HepG2 (cell line): ENCODE data around the gene ZNF324B. TPM values are rescaled to one million over a fixed set of nuclear protein-coding genes. Genes with fewer than 3 reads are reported as not detected.

ENCODE experiments used
- BHLHE40 ChIP-seq: IDR thresholded peaks from 2 replicates; pipeline ENCODE4 v1.6.1; 2011; ENCODE audit warnings: low read length, improper control_type of control experiment
- DBP ChIP-seq: sonication (generic); formaldehyde crosslinking; IDR thresholded peaks from 2 replicates; pipeline ENCODE4 v1.4.0; 2020; ENCODE audit warnings: missing genetic modification reagents; ENCODE audit errors: not compliant biosample characterization
- NFATC3 ChIP-seq: sonication (generic); formaldehyde crosslinking; IDR thresholded peaks from 2 replicates; pipeline ENCODE4 v1.5.1; 2020; ENCODE audit warnings: mild to moderate bottlenecking, missing genetic modification reagents
- PRPF4 ChIP-seq: fragments of 200-400 bp; formaldehyde crosslinking; IDR thresholded peaks from 2 replicates; pipeline ENCODE4 v1.6.1; 2016; ENCODE audit warnings: low read length, low read depth; ENCODE audit not compliant: poor library complexity, severe bottlenecking
- RNF219 ChIP-seq: sonication (generic); formaldehyde crosslinking; IDR thresholded peaks from 2 replicates; pipeline ENCODE4 v1.5.0; 2020; ENCODE audit warnings: mild to moderate bottlenecking, missing genetic modification reagents
- ZKSCAN1 ChIP-seq: fragments of 150-350 bp; IDR thresholded peaks from 2 replicates; pipeline ENCODE4 v1.6.1; 2014; ENCODE audit warnings: low read length
- ZNF24 ChIP-seq: fragments of 450-650 bp; IDR thresholded peaks from 2 replicates; pipeline ENCODE4 v1.6.1; 2017; ENCODE audit warnings: antibody characterized with exemption, mild to moderate bottlenecking
- ZNF296 ChIP-seq: sonication (generic); formaldehyde crosslinking; conservative IDR thresholded peaks from 2 replicates; pipeline ENCODE4 v1.5.0; 2020; ENCODE audit warnings: mild to moderate bottlenecking, missing genetic modification reagents
- ZNF773 ChIP-seq: sonication (generic); formaldehyde crosslinking; IDR thresholded peaks from 2 replicates; pipeline ENCODE4 v1.4.0; 2020; ENCODE audit warnings: missing genetic modification reagents, borderline replicate concordance
- ZNF784 ChIP-seq: sonication (generic); formaldehyde crosslinking; IDR thresholded peaks from 2 replicates; pipeline ENCODE4 v1.5.1; 2020; ENCODE audit warnings: missing genetic modification reagents, mild to moderate bottlenecking, borderline replicate concordance
- polyA plus RNA-seq, 8 experiments: library from polyadenylated mRNA; depleted of rRNA in 3 of 8; stranded (reverse) in 7 of 8; unstranded in 1 of 8; fragments of >200 nt; fragmentation: Illumina TruSeq in 4 of 8; extraction: Trizol in 4 of 8; gene quantifications; 2 replicates each; pipeline versions ENCODE4 v1.2.1 to v1.2.3, GENCODE V29; 2011 to 2016; ENCODE audit warnings: low read depth in 4 of 8, missing spikeins in 1 of 8, mixed read lengths in 1 of 8; ENCODE audit not compliant: insufficient read depth in 1 of 8
- total RNA-seq, 5 experiments: library from RNA; depleted of rRNA; stranded (reverse); fragments of >200 nt; fragmentation: Illumina TruSeq; extraction: Trizol; gene quantifications; 2 replicates each; pipeline ENCODE4 v1.2.3, GENCODE V29; 2016; ENCODE audit warnings: low read depth in 1 of 5
- TF ChIP-seq, protein P1 (sequence below): sonication (generic); formaldehyde crosslinking; IDR thresholded peaks from 2 replicates; pipeline ENCODE4 v1.4.0; 2020; ENCODE audit warnings: mild to moderate bottlenecking, missing genetic modification reagents
- TF ChIP-seq, protein P2 (sequence below): sonication (generic); formaldehyde crosslinking; IDR thresholded peaks from 2 replicates; pipeline ENCODE4 v1.4.0; 2020; ENCODE audit warnings: mild to moderate bottlenecking, missing genetic modification reagents
- TF ChIP-seq, protein P3 (sequence below): sonication (generic); formaldehyde crosslinking; IDR thresholded peaks from 2 replicates; pipeline ENCODE4 v1.4.0; 2020; ENCODE audit warnings: missing genetic modification reagents

Gene ZNF324B
- total and polyA plus RNA-seq, 2 of the 13 experiments (the other 11 are each of a cell fraction or from before 2014, with no cell fraction given), result 0.53 to 3.0 TPM

DNA sequence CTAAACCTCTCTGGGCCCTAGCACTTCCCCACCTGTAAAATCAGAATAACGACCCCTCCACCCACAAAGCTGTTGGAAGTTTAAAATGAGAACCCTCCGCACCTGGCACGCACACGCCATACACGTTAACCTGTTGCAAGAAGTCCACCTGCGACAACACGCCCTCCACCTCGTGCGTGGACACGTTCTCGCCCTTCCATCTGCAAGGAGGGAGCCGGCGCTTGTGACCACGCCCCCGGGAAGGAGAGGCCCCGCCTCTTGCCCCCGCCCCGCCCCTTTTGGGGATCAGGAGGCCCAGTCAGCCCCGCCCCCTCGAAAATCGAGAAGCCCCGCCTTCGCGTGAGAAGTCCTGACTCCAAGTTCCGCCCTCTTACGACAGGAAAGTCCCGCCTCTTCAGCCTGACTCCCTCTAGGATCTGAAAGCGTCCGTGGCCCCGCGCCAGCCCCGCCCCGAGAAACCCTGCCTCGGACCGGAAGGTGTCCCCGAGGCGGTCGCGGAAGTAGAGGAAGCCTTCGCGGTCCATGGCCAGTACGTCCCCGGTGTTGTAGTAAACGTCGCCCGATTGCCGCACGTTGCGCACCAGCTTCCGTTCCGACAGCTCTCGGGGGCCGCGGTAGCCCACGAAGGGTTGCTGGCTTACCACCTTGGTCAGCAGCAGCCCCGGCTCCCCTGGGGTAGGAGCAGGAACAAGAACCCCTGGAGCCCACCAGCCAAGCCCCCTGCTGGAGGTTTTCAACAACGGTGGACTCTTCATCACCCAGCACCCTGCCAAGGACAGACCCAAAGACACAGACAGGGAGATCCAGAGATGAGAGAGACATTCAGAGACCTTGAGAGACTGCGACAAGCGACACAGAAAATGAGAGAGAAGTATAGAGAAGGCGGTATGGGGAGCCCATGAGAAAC, 47.9 kb downstream of the ZNF324B start (continued):
- TF ChIP-seq, protein P1, sequence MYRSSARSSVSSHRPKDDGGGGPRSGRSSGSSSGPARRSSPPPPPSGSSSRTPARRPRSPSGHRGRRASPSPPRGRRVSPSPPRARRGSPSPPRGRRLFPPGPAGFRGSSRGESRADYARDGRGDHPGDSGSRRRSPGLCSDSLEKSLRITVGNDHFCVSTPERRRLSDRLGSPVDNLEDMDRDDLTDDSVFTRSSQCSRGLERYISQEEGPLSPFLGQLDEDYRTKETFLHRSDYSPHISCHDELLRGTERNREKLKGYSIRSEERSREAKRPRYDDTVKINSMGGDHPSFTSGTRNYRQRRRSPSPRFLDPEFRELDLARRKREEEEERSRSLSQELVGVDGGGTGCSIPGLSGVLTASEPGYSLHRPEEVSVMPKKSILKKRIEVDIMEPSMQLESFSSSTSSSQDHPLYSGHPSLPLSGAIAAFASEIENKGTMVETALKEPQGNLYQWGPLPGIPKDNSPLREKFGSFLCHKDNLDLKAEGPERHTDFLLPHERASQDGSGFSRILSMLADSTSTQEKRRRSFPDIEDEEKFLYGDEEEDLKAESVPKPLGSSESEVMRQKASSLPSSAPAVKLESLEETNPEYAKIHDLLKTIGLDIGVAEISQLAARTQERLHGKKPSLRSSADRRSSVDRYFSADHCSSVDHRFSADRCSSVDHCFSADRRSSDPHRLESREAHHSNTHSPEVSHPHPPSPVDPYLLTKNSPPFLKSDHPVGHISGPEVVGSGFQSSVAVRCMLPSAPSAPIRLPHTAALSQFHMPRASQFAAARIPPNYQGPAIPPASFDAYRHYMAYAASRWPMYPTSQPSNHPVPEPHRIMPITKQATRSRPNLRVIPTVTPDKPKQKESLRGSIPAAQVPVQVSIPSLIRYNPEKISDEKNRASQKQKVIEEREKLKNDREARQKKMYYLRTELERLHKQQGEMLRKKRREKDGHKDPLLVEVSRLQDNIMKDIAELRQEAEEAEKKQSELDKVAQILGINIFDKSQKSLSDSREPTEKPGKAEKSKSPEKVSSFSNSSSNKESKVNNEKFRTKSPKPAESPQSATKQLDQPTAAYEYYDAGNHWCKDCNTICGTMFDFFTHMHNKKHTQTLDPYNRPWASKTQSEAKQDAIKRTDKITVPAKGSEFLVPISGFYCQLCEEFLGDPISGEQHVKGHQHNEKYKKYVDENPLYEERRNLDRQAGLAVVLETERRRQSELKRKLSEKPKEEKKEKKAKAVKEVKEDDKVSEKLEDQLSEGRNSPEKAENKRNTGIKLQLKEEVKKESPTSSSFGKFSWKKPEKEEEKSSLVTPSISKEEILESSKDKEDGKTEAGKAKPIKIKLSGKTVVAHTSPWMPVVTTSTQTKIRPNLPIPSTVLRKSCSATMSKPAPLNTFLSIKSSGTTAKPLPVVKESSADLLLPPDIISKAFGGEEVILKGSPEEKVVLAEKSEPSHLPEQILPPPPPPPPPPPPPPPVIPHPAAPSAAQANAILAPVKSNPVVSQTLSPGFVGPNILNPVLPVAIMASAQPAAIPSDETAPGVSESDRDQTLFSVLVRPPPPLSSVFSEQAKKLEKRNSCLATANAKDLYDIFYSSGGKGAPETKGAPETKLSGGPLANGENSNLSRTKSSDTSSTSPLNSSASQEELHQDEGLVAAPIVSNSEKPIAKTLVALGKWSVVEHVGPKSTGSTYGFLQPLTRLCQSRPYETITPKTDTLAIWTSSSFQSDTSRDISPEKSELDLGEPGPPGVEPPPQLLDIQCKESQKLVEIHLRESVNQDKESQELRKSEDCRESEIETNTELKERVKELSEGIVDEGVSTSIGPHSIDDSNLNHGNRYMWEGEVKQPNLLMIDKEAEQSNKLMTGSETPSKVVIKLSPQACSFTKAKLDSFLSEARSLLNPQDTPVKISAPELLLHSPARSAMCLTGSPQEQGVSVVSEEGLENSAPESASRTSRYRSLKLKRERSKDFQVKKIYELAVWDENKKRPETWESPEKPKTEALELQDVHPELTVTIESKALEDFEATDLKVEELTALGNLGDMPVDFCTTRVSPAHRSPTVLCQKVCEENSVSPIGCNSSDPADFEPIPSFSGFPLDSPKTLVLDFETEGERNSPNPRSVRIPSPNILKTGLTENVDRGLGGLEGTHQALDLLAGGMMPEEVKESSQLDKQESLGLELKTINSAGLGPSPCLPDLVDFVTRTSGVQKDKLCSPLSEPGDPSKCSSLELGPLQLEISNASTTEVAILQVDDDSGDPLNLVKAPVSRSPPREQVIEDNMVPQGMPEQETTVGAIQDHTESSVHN (CRISPR knock-in tag), result no peak; the same call in 1 of the 2 replicates
- peak; percentile 27; the same call in 1 of the 2 replicates for TF ChIP-seq ZNF773 (CRISPR knock-in tag)
- no peak for TF ChIP-seq ZNF296 (CRISPR knock-in tag)
- TF ChIP-seq BHLHE40, result 0 out of 2 replicates have a peak, but pooled peaks have one; percentile 28
- TF ChIP-seq, protein P2, sequence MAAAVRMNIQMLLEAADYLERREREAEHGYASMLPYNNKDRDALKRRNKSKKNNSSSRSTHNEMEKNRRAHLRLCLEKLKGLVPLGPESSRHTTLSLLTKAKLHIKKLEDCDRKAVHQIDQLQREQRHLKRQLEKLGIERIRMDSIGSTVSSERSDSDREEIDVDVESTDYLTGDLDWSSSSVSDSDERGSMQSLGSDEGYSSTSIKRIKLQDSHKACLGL (CRISPR knock-in tag), result peak; percentile 59; the same call in 1 of the 2 replicates
- peak; percentile 45 for TF ChIP-seq DBP (CRISPR knock-in tag)
- TF ChIP-seq ZNF784 (CRISPR knock-in tag), result no peak
- TF ChIP-seq RNF219, result no peak
- TF ChIP-seq ZNF24, result no peak
- TF ChIP-seq, protein P3, sequence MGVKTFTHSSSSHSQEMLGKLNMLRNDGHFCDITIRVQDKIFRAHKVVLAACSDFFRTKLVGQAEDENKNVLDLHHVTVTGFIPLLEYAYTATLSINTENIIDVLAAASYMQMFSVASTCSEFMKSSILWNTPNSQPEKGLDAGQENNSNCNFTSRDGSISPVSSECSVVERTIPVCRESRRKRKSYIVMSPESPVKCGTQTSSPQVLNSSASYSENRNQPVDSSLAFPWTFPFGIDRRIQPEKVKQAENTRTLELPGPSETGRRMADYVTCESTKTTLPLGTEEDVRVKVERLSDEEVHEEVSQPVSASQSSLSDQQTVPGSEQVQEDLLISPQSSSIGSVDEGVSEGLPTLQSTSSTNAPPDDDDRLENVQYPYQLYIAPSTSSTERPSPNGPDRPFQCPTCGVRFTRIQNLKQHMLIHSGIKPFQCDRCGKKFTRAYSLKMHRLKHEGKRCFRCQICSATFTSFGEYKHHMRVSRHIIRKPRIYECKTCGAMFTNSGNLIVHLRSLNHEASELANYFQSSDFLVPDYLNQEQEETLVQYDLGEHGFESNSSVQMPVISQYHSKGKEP (CRISPR knock-in tag), result 0 out of 2 replicates have a peak, but pooled peaks have one; percentile 55
- TF ChIP-seq PRPF4, result no peak
- TF ChIP-seq ZKSCAN1, result no peak
- TF ChIP-seq NFATC3, result no peak
